Stomach smooth muscle (tissue), 2 donors: Measurements from ENCODE around the gene NHLRC2.

Experiments
- H3K27ac ChIP-seq: one replicate; pipeline ENCODE4 v1.7.0; 2013; ENCODE audit warnings: mild to moderate bottlenecking, low read length, inconsistent platforms
- H3K27me3 ChIP-seq, 2 donors: one replicate each; pipeline ENCODE4 v1.7.0; 2013; ENCODE audit warnings: low read length in 2 of 2; ENCODE audit not compliant: insufficient read depth in 2 of 2, control insufficient read depth in 1 of 2
- H3K36me3 ChIP-seq, 2 donors: one replicate each; pipeline ENCODE4 v1.7.0; 2013; ENCODE audit warnings: low read length in 2 of 2; ENCODE audit not compliant: control insufficient read depth in 2 of 2, insufficient read depth in 2 of 2
- H3K4me1 ChIP-seq: one replicate; pipeline ENCODE4 v1.7.0; 2013; ENCODE audit warnings: low read length; ENCODE audit not compliant: control insufficient read depth, insufficient read depth
- H3K4me3 ChIP-seq, 2 donors: one replicate each; pipeline ENCODE4 v1.7.0; 2013; ENCODE audit warnings: low read length in 2 of 2
- H3K9ac ChIP-seq, 2 donors: one replicate each; pipeline ENCODE4 v1.7.0; 2013; ENCODE audit warnings: low read length in 2 of 2, mild to moderate bottlenecking in 1 of 2
- H3K9me3 ChIP-seq, 2 donors: one replicate each; pipeline ENCODE4 v1.7.0; 2013; ENCODE audit warnings: low read length in 2 of 2; ENCODE audit not compliant: control insufficient read depth in 2 of 2
- donor health status: healthy.
- donor health status: Pancreatic carcinoma.

The NHLRC2 gene

GRCh38 chr10:113858541-113858940 lies 4.1 kb downstream of the NHLRC2 start:
- H3K36me3 ChIP-seq, result peaks cover 13 to 14% of the 10 kb centered on the region in 2 donors
- no peak overlapping the region for H3K9ac ChIP-seq
- no peak overlapping the region for H3K27ac ChIP-seq
- peaks cover 6% of the 10 kb centered on the region for H3K4me1 ChIP-seq
- no peaks in the 10 kb centered on the region for H3K27me3 ChIP-seq
- H3K4me3 ChIP-seq, result no peak overlapping the region
- H3K9me3 ChIP-seq, result no peaks in the 10 kb centered on the region

- no peak overlapping the region for H3K27ac ChIP-seq
These were observed 4.8 kb downstream of the NHLRC2 start for GRCh38 chr10:113859261-113859660.

GRCh38 chr10:113865901-113866300 lies 11.4 kb downstream of the NHLRC2 start:
- H3K27me3 ChIP-seq, result no peaks in the 10 kb centered on the region
- no peaks in the 10 kb centered on the region for H3K9me3 ChIP-seq
- no peak overlapping the region for H3K4me3 ChIP-seq
- peaks cover 3 to 10% of the 10 kb centered on the region in 2 donors for H3K36me3 ChIP-seq
- no peak overlapping the region for H3K27ac ChIP-seq
- H3K9ac ChIP-seq, result no peak overlapping the region
- H3K4me1 ChIP-seq, result no peaks in the 10 kb centered on the region

More at GRCh38 chr10:113859261-113859660, 4.8 kb downstream of the NHLRC2 start:
- peaks cover 6% of the 10 kb centered on the region for H3K4me1 ChIP-seq
- no peak overlapping the region for H3K4me3 ChIP-seq
- peaks cover 14 to 16% of the 10 kb centered on the region in 2 donors for H3K36me3 ChIP-seq
- no peaks in the 10 kb centered on the region for H3K27me3 ChIP-seq
- no peak overlapping the region for H3K9ac ChIP-seq
- no peaks in the 10 kb centered on the region for H3K9me3 ChIP-seq

- H3K27me3 ChIP-seq, result no peaks in the 10 kb centered on the region
- no peak overlapping the region for H3K27ac ChIP-seq
- H3K36me3 ChIP-seq, result peaks cover 0 to 3% of the 10 kb centered on the region in 2 donors
- no peak overlapping the region for H3K9ac ChIP-seq
- no peaks in the 10 kb centered on the region for H3K4me1 ChIP-seq
- H3K9me3 ChIP-seq, result no peaks in the 10 kb centered on the region
- no peak overlapping the region for H3K4me3 ChIP-seq
These were observed 12.3 kb downstream of the NHLRC2 start for GRCh38 chr10:113866551-113867394.

- Histone ChIP-seq H3K27ac (no peak overlapping the region), H3K27me3 (no peaks in the 10 kb centered on the region), H3K36me3 (peaks cover 0 to 3% of the 10 kb centered on the region in 2 donors), H3K9me3 (peaks cover 0 to 4% of the 10 kb centered on the region in 2 donors), H3K4me3 (no peak overlapping the region), H3K4me1 (no peaks in the 10 kb centered on the region), H3K9ac (no peak overlapping the region)
These were observed 13.4 kb downstream of the NHLRC2 start for GRCh38 chr10:113867904-113868303.

- Histone ChIP-seq H3K27ac (no peak overlapping the region), H3K36me3 (no peaks in the 10 kb centered on the region), H3K4me1 (no peaks in the 10 kb centered on the region), H3K9ac (no peak overlapping the region), H3K4me3 (no peak overlapping the region), H3K27me3 (no peaks in the 10 kb centered on the region), H3K9me3 (peaks cover 0 to 5% of the 10 kb centered on the region in 2 donors)
These were observed 15.3 kb downstream of the NHLRC2 start for GRCh38 chr10:113869789-113870188.

GRCh38 chr10:113872139-113873030 lies 17.9 kb downstream of the NHLRC2 start:
- Histone ChIP-seq H3K27ac (no peak overlapping the region), H3K4me3 (no peak overlapping the region), H3K9me3 (peaks cover 0 to 5% of the 10 kb centered on the region in 2 donors), H3K27me3 (no peaks in the 10 kb centered on the region), H3K4me1 (no peaks in the 10 kb centered on the region), H3K36me3 (no peaks in the 10 kb centered on the region), H3K9ac (no peak overlapping the region)

GRCh38 chr10:113875212-113875611 lies 20.8 kb downstream of the NHLRC2 start:
- no peak overlapping the region for H3K4me3 ChIP-seq
- H3K9ac ChIP-seq, result no peak overlapping the region
- H3K27ac ChIP-seq, result no peak overlapping the region
- peaks cover 0 to 5% of the 10 kb centered on the region in 2 donors for H3K9me3 ChIP-seq
- no peaks in the 10 kb centered on the region for H3K36me3 ChIP-seq
- no peaks in the 10 kb centered on the region for H3K27me3 ChIP-seq
- H3K4me1 ChIP-seq, result no peaks in the 10 kb centered on the region

- no peaks in the 10 kb centered on the region for H3K4me1 ChIP-seq
- peaks cover 0 to 5% of the 10 kb centered on the region in 2 donors for H3K9me3 ChIP-seq
- H3K36me3 ChIP-seq, result no peaks in the 10 kb centered on the region
These were observed 22.0 kb downstream of the NHLRC2 start for GRCh38 chr10:113876461-113876860.

GRCh38 chr10:113879691-113880090 lies 25.2 kb downstream of the NHLRC2 start:
- no peaks in the 10 kb centered on the region for H3K4me1 ChIP-seq
- peaks cover 0 to 4% of the 10 kb centered on the region in 2 donors for H3K36me3 ChIP-seq
- H3K4me3 ChIP-seq, result no peak overlapping the region
- no peaks in the 10 kb centered on the region for H3K9me3 ChIP-seq
- no peaks in the 10 kb centered on the region for H3K27me3 ChIP-seq
- H3K27ac ChIP-seq, result no peak overlapping the region
- no peak overlapping the region for H3K9ac ChIP-seq

More at GRCh38 chr10:113876461-113876860, 22.0 kb downstream of the NHLRC2 start:
- Histone ChIP-seq H3K4me3 (no peak overlapping the region), H3K27me3 (no peaks in the 10 kb centered on the region), H3K27ac (no peak overlapping the region), H3K9ac (no peak overlapping the region)
